ENCODE data around the gene MYLK3.

MYLK3 gene

GRCh38 chr16:46782320-46782719 is 34.2 kb upstream of the MYLK3 start:
- Histone ChIP-seq H3K4me3 (replicated peaks; ENCODE audit: low read depth, low read length) (no peak overlapping the region), H3K36me3 (ENCODE audit: control insufficient read depth, insufficient read depth, low read length) (no peaks in the 10 kb centered on the region), H3K27me3 (replicated peaks; ENCODE audit: control insufficient read depth, insufficient read depth, low read length) (no peaks in the 10 kb centered on the region)
- DNase-seq (ENCODE audit: extremely low read depth, insufficient read length) = no peak
- no peak for TF ChIP-seq CTCF (IDR thresholded peaks at IDR 0.05; ENCODE audit: insufficient read depth, low read length, poor library complexity, severe bottlenecking)

DNA sequence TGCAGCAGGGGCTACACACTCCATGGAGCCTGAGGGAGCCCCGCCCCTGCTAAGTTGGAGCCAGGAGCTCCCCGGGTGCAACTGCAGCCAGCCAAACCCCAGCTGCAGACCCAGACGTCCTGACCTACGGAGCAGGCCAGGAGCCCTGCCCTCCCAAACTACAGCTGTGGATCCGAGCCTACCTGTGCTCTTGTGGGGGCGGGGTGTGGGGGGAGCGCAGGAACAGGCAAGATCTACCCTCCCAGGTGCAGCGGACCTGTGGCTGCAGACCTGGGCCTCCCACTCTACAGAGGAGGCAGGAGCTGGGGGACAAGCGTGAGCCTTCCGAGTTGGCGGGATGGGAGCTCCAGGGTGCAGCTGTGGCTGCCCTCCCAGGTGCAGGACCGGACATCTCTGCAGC is 29.7 kb upstream of the MYLK3 start:
- DNase-seq (ENCODE audit: extremely low read depth, insufficient read length) = no peak
- Histone ChIP-seq H3K27me3 (replicated peaks; ENCODE audit: control insufficient read depth, insufficient read depth, low read length) (no peaks in the 10 kb centered on the region), H3K36me3 (ENCODE audit: control insufficient read depth, insufficient read depth, low read length) (no peaks in the 10 kb centered on the region), H3K4me3 (replicated peaks; ENCODE audit: low read depth, low read length) (no peak overlapping the region)
- no peak for TF ChIP-seq CTCF (IDR thresholded peaks at IDR 0.05; ENCODE audit: insufficient read depth, low read length, poor library complexity, severe bottlenecking)

DNA sequence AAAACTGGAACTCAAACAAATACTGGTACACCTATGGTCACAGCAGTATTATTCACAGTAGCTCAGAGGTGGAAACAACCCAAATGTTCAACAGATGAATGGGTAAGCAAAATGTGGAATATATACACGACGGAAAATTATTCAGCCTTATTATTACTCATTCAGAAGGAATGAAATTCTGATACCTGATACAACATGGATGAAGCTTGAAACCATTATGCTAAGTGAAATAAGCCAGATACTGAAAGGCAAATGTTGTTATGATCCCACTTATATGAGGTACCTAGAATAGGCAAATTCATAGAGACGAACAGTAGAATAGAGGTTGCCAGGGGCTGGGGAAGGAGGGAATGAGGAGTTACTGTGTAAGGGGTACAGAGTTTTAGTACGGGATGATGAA is 27.1 kb upstream of the MYLK3 start:
- no peak for TF ChIP-seq CTCF (IDR thresholded peaks at IDR 0.05; ENCODE audit: insufficient read depth, low read length, poor library complexity, severe bottlenecking)
- H3K27me3 ChIP-seq (replicated peaks; ENCODE audit: control insufficient read depth, insufficient read depth, low read length) = no peaks in the 10 kb centered on the region
- no peak for DNase-seq (ENCODE audit: extremely low read depth, insufficient read length)
- H3K36me3 ChIP-seq (ENCODE audit: control insufficient read depth, insufficient read depth, low read length) = no peaks in the 10 kb centered on the region
- H3K4me3 ChIP-seq (replicated peaks; ENCODE audit: low read depth, low read length) = no peak overlapping the region

GRCh38 chr16:46774743-46775177 is 26.6 kb upstream of the MYLK3 start:
- no peaks in the 10 kb centered on the region for H3K27me3 ChIP-seq (replicated peaks; ENCODE audit: control insufficient read depth, insufficient read depth, low read length)
- H3K4me3 ChIP-seq (replicated peaks; ENCODE audit: low read depth, low read length) = no peak overlapping the region
- TF ChIP-seq CTCF (IDR thresholded peaks at IDR 0.05; ENCODE audit: insufficient read depth, low read length, poor library complexity, severe bottlenecking) = no peak
- DNase-seq (ENCODE audit: extremely low read depth, insufficient read length) = peak; percentile 57
- H3K36me3 ChIP-seq (ENCODE audit: control insufficient read depth, insufficient read depth, low read length) = no peaks in the 10 kb centered on the region

DNA sequence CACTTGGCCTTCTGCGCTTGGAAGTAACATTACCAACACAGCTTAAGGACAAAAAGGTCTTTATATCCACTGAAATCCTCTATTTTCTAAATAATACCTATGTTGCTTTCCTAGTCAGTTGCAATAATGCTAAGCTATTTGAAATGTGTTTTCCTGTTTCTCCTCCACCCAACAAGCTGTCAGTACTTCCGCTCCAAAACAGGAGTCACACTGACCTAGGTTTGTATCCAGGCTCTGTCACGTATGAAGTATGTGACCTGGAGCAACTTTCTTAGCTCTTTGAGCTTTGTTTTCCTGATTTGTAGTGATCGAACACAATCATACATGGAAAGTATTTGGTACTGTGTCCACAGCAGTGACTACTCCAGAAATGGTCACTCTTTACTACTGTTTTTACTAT is 24.3 kb upstream of the MYLK3 start:
- H3K4me3 ChIP-seq (replicated peaks; ENCODE audit: low read depth, low read length) = no peak overlapping the region
- TF ChIP-seq CTCF (IDR thresholded peaks at IDR 0.05; ENCODE audit: insufficient read depth, low read length, poor library complexity, severe bottlenecking) = no peak
- no peaks in the 10 kb centered on the region for H3K27me3 ChIP-seq (replicated peaks; ENCODE audit: control insufficient read depth, insufficient read depth, low read length)
- no peak for DNase-seq (ENCODE audit: extremely low read depth, insufficient read length)
- H3K36me3 ChIP-seq (ENCODE audit: control insufficient read depth, insufficient read depth, low read length) = no peaks in the 10 kb centered on the region

DNA sequence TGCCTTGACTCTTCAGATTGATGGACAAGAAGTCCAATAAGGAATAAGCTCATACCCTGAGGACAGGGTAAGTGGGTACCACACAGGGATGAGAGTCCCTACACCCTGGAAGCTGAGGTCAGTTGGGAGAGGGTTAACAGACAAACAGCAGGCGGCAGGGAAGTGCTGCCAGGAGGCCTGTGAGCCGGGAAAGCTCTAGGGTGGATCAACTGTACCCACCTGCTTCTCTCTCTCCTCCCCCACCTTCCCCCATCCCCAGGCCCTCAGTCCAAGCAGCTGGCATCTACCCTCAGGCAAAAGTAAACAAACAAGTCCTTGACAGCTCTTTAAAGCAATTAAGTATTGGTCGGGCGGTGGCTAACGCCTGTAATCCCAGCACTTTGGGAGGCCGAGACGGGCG is 20.7 kb upstream of the MYLK3 start:
- Histone ChIP-seq H3K36me3 (ENCODE audit: control insufficient read depth, insufficient read depth, low read length) (no peaks in the 10 kb centered on the region), H3K4me3 (replicated peaks; ENCODE audit: low read depth, low read length) (no peak overlapping the region), H3K27me3 (replicated peaks; ENCODE audit: control insufficient read depth, insufficient read depth, low read length) (no peaks in the 10 kb centered on the region)
- TF ChIP-seq CTCF (IDR thresholded peaks at IDR 0.05; ENCODE audit: insufficient read depth, low read length, poor library complexity, severe bottlenecking) = no peak
- no peak for DNase-seq (ENCODE audit: extremely low read depth, insufficient read length)

Data from GM06990 (cell line).